Pulmonary artery endothelial cell (primary cell): Measurements from ENCODE around the gene RNF175. TPM values are rescaled to one million over a fixed set of nuclear protein-coding genes. Genes with fewer than 3 reads are reported as not detected.

Experiments
- DNase-seq: peaks from one replicate; pipeline ENCODE4 v3.0.0-alpha.2; 2011; ENCODE audit warnings: low read depth, low spot score
- total RNA-seq: library from RNA; depleted of rRNA; stranded (reverse); fragments of >200 nt; gene quantifications from 2 replicates; pipeline ENCODE4 v1.2.3, GENCODE V29; 2014

RNF175 gene
- total RNA-seq, 1 donor from 2014 or later = not detected

GRCh38 chr4:153785910-153786721, 26.3 kb upstream of the RNF175 start:
- DNase-seq = no peak

DNA sequence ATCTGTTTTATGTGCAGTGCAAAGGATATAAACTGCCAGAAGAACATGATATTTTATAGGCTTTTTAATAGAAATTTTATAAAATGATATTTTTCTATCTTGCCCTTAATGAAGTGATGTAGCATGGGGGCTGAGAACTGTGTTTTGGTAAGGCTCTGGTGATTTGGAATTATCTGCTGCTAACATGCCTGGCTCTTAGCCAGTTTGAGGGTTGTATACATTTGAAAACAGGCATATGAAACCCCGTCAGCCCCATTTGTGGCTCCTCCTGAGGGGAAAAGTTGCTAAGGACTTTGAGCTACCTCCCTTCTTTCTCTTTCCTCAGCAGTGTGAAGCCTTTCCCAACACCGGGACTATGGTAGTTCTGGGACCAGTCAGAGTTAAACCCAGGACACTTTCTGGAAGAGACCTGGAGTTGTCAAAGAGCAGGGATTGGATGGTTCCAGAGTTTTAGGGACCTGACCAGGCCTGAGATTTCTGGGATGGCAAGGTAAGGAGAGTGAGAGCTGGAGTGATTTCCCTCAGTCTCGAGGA, 24.4 kb upstream of the RNF175 start:
- no peak for DNase-seq

DNA sequence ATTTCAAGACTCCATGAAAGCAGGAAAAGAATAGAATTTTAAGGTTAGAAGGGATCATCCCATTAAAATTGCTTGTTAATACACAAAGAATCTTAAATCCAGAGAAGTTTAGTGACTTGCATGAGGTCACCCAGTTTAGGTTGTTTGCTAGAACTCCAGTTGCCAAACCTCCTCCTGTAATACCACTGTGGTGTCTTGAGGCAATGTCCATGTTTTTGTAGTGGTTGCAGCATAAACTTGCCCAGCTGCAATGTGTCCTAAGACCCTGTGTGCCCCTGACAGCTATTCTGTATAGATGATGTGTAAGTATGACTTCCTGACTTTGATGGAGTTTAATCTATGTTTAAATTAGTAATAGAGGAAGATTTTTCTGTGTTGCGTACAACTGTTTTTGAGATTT, 22.8 kb upstream of the RNF175 start:
- no peak for DNase-seq

DNA sequence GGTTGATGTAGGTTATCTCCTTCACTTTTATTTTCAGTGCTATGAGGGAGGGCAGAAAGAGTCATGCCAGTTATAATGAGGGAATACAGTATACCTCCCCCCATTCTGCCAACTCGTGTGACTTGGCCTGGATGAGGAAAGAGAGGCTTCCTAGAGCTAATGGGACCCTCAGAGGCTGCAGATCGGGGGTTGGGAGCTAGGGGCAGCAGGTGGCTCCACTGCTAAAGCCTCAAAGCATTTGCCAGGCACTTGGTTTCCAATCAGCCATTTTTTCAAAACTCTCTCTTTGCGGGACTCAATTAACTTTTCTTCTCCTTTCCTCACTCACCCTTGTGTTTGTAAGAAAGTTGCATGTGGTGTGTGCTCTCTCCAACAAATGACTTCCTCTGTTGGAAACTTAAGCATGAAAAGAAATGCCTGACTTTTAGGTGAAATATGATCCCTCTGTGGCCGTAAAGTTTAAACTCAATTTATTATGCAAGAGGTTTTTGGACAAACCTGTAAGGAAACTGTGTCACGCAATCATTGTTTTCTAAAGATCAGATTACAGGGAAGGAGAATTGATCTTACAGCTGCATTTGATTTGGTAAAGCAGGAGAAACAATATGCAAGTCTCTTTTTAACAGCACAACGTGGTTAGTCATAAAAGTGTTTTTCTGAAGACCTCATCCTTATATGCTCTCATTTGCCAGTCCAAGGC, 22.0 kb upstream of the RNF175 start:
- no peak for DNase-seq

DNA sequence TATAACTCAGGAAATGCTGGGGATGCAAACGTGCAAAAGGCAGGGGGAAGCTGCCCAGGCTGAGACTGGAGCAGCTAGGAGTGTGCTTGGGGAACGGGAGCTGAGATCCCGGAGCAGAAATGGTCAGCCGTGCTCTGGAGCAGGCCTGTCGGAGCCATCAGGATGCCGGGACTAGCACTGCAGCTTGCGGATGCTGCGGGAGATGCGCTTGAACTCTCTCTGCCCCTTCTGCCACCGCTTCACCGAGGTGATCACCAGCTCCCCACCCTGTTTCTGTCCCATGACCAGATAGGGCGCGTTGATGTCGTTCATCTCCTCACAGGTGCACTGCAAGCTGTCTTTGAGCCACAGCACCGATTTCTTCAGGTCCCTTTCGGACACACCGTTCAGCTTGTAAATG, 21.5 kb upstream of the RNF175 start:
- no peak for DNase-seq

DNA sequence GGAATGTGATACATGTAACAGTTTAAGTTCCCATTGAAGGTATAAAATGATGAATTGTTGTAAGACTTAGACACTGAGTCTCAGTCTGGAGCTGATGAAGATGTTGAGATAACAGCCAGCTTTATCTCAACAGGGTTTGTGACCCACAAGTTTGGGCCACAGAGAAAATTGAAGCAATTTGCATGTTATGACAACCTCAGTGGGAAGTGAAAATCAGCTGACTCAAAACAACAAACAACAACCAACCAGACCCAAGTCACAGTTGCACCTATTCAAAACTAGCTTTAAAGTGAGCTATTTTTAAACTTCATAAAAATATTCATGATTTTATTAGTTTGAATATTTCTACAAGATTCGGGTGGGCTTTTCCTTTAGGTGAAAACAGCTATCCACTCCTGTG, 21.1 kb upstream of the RNF175 start:
- no peak for DNase-seq

GRCh38 chr4:153780221-153780620, 20.4 kb upstream of the RNF175 start:
- DNase-seq = no peak

DNA sequence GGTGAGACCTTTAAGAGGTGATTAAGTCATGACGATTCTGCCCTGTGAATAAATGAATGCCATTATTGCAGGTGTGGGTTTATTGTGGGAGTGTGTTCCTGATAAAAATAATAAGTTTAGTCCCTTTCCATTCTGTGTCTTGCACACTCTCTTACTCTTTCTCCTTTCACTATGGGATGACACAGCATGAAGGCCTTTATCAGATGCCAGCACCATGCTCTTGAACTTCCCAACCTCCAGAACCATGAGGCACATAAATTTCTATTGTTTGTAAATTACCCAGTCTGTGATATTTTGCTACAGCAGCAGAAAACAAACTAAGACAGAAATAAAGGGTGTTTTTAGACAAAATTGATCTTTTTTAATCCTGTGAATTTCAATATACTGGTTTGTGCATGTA, 18.6 kb upstream of the RNF175 start:
- no peak for DNase-seq

GRCh38 chr4:153777421-153777820, 17.6 kb upstream of the RNF175 start:
- DNase-seq = no peak

- DNase-seq = no peak
Observed at GRCh38 chr4:153776601-153777000, 16.8 kb upstream of the RNF175 start.

DNA sequence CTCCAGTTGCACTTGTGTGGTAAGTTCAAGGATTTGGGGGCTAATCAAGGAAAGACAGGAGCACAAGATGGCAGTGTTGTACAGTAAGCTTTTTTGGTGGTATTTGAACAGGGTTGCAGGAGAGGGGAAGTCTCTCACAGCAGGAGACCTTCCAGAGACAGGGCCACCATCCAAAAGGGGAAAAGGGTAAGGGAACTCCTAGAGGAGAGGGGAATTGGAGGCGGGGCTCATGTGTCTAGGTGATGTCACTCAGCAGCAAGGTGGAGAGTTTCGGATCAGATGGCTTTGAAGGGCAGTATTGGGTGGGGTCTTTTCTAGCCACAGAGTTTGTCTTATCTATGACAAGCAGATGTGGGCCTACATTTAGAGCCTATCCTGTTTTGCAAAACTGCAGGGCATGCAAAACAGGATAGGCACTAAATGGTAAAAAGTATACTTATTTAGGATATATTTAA, 13.4 kb upstream of the RNF175 start:
- no peak for DNase-seq

DNA sequence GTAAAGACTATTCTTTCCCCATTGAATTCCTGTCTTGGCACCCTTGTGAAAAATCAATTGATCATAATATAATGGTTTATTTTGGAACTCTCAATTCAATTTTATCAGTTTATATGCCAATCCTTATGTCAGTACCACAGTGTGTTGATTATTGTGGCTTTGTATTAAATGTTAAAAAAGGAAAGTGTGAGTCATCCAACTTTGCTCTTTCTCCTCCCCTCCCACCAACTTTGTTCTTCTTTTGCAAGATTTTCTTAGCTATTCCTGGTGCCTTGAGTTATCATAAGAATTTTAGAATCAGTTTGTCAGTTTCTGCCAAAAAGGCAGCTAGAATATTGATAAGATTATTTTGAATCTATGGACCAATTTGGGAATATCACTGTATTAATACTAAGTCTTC, 11.2 kb upstream of the RNF175 start:
- DNase-seq = no peak

GRCh38 chr4:153766758-153767157, 6.9 kb upstream of the RNF175 start:
- DNase-seq = no peak

- no peak for DNase-seq
Observed at GRCh38 chr4:153765894-153766293, 6.1 kb upstream of the RNF175 start.

GRCh38 chr4:153764601-153765368, 5.0 kb upstream of the RNF175 start:
- no peak for DNase-seq

DNA sequence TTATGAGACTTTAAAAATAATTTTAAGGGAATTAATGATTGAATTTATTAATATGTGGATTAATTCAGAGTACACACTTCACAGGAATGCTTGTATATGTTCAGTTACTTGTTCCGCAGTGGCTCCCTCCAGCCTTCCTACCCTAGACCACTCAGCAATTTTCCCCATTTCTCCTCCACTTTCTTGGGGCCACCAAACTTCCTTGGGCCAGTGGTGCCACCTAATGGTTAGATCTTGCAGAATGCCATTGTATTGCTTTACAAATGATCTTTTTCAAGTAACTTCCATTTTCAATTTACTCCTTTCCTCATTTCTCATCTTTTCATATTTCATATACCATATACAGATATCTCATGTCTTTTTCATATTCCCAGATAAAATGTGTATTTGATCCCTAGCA, 3.6 kb upstream of the RNF175 start:
- no peak for DNase-seq

GRCh38 chr4:153758688-153759406, 977 bp downstream of the RNF175 start:
- no peak for DNase-seq

DNA sequence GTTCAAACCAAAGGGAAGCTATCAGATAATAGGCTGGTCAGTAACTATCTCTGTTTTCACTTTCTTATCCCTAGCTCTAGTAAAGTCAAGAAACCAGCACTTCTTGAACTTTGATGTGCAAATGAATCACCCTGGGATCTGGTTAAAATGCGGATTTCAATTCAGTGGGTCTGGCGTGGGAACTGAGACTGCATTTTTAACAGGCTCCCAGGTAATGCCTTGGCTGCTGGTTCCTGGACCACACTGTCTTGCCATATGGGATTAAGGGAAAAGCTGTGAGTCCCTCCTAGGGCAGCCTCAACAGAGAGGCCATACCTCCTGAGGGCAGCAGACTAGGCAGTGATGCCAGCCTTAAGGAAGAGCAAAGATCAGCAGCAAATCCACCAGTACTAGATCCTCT, 1.7 kb downstream of the RNF175 start:
- no peak for DNase-seq

GRCh38 chr4:153757407-153757806, 2.4 kb downstream of the RNF175 start:
- no peak for DNase-seq

DNA sequence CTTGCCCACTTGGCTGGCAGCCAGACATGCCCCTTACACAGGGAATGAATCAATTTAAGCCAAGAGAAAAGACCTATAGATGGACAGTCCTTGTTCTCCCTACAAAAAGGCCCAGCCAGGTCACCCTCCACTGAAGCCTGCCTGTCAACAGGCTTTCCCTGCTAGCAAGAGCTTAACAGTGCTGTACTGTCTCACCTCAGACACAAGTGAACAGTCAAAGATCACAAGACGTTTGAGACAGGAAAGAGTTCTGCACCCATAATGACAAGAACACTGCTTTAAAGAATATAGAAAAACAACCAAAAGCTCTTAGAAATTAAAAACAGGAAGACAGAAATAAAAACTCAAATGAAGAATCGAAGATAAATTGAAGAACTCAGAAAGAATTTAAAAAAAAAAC, 4.6 kb downstream of the RNF175 start:
- DNase-seq = no peak

- DNase-seq = peak; percentile 22
Observed at GRCh38 chr4:153750197-153750817, 9.5 kb downstream of the RNF175 start.
